Cerebellar nuclear complex (tissue), 1 donor: Measurements from ENCODE around the gene HJURP.
"Not testable (repeated sequence)": the region's sequence is repeated elsewhere in the genome, so short reads cannot be mapped to it uniquely, and the experiment has no call there.

Experiments used
- DNase-seq, 2 experiments: peaks; one replicate each; lab custom pipeline; 2025; lab: John Stamatoyannopoulos, UW

Gene HJURP

GRCh38 chr2:233854241-233854981, at the start of gene HJURP:
TSS of gene HJURP (minus strand) at chr2:233854535. CDS start at chr2:233854500, 35 bp downstream.
- peak; percentile 50 to 70 for DNase-seq

GRCh38 chr2:233901884-233902283, 47.5 kb upstream of the HJURP start:
- DNase-seq = no peak

GRCh38 chr2:233901367-233901766, 47.0 kb upstream of the HJURP start:
- no peak for DNase-seq

DNA sequence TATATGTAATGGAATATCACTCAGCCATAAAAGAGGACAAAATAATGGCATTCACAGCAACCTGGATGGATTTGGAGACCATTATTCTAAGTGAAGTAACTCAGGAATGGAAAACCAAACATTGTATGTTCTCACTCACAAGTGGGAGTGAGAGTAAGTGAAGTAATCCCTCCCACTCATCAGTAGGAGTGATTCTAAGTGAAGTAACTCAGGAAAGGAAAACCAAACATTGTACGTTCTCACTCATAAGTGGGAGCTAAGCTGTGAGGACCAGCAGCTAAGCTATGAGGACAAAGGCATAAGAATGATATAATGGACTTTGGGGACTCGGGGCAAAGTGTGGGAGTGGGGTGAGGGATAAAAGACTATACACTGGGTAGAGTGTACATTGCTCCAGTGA, 41.9 kb upstream of the HJURP start:
- DNase-seq = not testable (repeated sequence)

DNA sequence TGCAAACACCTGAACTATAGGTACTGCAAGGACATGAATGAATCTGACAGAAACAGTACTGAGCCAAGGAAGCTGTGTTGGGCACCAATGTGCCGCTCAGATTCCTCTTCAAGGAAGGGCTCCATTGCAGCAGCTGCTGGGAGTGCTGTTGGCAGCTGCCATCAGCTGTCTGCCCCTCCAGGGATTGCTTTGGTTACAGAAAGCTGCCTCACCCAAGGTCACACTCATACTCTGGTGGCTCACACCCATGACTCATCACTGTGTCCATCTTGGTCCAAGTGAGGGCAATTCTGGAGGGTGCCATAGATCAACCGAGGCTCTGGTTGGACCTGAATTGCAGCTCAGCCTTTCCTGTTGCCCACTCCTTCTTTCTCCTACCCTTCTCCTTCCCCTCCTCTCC, 38.5 kb upstream of the HJURP start:
- DNase-seq = no peak

DNA sequence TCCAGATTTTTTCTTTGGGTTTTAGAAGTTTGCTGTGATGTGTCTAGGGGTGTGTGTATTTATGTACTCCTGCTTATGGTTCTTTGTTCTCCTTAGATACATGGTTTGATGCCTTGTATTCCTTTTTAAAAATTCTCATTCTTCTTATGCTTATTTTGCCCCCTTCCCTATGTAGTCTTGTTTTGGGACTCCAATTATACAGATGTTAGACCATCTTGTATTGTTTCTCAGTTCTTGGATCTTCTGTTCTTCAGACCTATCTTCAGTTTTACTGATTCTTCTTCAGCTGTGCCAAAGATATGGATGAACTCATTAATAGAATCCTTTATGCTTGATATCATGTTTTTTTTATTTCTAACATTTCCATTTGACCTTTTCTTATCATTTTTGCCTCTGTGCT, 28.0 kb upstream of the HJURP start:
- DNase-seq = no peak

DNA sequence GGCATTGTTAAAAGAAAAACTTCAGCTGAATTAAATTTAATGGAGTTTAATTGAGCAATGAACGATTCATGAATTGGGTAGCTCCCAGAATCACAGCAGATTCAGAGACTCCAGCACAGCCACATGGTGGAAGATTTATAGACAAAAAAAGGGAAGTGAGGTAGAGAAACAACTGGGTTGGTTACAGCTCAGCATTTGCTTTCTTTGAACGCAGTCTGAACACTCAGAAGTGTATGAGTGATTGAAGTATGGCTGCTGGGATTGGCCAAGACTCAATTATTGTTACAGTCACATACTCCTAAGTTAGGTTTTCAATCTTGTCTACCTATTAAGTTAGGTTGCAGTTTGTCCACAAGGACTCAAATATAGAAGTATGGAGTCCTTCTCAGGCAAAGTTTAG, 17.8 kb upstream of the HJURP start:
- DNase-seq = not testable (repeated sequence)

GRCh38 chr2:233871432-233871831, 17.1 kb upstream of the HJURP start:
- DNase-seq = no peak

DNA sequence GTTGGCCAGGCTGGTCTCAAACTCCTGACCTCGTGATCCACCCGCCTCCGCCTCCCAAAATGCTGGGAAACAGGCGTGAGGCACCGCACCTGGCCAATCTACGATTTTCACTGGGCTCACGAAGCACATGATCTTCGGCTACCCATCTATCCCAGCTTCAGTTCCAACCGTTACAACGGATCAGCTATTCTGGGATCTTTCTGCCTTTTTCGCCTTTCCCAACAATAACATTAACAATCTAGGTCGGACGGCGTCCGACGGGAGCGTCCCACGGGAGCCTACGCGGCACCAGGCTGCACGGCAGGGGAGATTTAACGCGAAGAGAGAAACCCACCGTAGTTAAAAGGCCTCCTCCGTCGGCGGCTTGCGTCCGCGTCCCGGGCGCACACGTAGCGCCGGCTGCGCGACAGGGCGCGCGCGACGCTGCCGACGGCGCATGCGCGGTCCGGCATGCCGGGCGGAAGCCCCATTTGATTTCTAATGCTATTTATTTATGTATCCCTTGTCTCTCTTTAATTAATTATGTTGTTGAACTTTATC, 13.7 kb upstream of the HJURP start, which contains the start of gene MSL3B:
TSS of gene MSL3B (minus strand) at position 394 of the 540 bp plus-strand sequence.
- no peak for DNase-seq

- no peak for DNase-seq
Observed at GRCh38 chr2:233866479-233866878, 12.1 kb upstream of the HJURP start.

GRCh38 chr2:233865838-233866237, 11.5 kb upstream of the HJURP start:
- DNase-seq = no peak

DNA sequence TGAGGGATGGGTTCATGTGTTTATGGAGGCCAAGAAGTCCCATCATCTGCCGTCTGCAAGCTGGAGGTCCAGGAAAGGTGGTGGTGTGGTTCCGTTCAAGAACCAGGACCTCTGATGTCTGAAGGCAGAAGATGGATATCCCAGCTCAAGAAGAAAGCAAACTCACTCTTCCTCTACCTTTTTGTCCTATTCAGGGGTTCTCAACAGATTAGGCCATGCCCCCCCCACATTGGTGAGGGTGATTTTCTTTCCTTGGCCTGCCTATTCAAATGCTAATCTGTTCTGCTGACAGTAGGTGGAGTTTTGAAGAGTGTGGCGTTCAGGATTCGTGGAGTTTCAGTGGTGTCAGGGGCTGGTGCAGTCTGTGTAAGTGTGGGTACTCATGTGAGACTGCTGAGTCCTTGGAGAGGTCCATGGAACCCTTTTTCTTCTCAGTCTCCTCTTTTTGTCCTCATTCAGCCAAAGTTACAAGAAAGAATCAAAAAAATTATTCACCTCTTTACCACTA, 8.0 kb upstream of the HJURP start:
- DNase-seq = no peak

DNA sequence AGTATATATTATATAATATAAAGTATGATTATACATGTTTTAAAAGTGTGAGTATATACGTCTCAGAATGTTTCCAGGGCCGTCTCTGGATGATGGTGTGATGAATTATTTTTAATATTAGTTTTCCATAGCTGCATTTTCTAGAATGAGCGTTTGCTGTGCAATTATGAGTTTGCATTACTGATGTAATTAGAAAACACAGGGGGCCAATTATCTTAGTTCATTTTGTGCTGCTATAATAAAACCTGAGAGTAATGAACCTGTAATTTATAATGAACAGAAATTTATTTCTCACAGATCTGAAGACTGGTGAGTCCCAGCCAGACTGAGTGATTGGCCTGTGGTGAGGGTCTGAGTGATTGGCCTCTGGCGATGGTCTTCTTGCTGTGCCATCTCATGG, 4.0 kb upstream of the HJURP start:
- no peak for DNase-seq

GRCh38 chr2:233857511-233858141, 3.3 kb upstream of the HJURP start:
- DNase-seq = no peak

DNA sequence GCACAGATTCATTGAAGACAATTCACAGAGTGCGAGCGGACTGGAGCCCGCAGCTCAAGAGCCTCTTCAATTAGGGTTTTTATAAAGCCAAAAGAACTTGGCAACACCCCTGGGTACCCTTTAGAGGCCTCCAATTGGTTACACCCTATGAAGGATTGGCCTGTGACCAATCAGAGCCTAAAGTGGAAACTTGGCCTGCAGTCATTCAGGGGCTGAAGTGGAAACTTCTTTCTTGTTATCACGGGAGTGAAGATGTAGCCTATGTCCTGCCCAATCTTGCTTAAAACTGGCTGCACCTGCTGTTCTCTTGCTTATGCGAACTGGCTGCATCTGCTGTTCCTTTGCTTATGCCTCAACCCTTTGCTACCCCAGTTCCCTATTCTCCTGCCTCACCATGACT, 1.8 kb upstream of the HJURP start:
- DNase-seq = no peak

- DNase-seq = no peak
Observed at GRCh38 chr2:233855345-233855744, 1.0 kb upstream of the HJURP start.

- DNase-seq = no peak
Observed at GRCh38 chr2:233853883-233854240, 473 bp downstream of the HJURP start.

DNA sequence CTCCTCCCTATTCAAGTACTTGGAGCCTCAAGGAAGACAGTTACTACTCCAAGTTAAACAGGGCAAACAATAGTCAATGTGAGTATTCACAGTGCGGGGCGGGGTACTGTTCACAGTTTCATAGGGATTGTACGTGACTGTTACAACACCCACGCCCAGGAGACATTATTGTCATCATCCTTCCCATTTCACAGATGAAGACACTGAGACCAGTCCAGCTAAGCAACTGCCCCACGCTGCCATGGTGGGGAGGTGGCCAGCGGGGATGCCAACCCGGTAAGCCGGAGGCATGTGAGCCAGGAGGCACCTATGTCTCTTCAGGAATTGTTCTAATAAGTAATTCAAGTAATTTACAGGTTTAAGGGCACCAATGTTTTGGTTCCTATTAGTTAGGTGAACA, 982 bp downstream of the HJURP start:
- no peak for DNase-seq

DNA sequence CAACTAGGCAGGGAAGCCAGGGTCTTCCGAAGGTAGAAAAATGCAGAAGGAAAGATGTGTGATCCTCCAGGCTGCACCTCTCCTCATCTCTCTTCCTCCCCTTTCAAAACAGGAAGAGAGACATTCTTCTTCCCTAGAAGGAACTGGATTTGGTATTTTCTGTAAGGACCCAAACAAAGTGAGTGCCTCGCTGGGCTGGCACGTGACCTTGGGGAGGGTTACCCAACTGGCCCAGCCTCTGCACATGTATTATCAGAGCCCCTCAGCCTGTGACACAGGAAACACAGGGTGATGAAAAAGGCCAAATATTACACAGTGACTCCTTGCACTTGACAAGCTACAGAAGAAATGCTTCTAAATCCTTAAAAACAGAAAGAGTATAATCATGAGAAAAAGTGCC, 2.3 kb downstream of the HJURP start:
- DNase-seq = no peak

DNA sequence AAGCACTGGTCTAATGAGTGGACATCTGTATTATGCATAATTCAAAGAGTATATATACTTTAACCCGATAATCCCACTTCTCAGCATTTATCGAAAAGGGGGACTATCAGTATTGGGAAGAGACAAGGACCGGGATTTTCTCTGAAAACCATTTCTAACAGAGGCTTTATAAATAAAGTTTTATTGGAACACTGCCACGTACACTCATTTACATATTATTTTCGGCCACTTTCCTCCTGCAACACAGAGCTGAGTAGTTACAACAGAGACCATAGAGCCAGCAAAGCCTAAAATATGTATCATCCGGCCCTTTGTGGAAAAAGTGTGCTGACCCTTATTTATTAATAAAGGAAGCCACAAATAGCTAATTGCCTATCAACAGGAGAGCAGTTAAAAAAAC, 3.2 kb downstream of the HJURP start:
- no peak for DNase-seq

DNA sequence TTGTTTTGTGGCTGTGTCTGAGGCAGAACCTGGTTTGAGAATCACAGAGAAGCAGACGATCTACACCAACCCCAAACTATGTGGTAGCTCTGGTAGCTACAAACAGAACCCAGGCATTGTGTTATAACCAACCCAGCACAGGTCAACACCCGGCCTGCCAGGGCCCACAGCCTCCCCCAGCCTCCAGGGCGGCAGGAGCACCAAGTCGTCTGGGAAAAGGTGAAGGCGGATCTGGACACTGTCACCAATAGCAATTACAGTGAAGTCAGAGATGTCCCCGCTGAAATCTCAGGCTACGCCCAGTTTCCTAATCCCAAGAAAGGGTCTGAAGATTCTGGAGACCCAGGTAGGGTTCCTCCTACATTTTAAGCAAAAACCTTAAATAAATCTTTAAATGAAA, 3.6 kb downstream of the HJURP start:
- no peak for DNase-seq

- DNase-seq = no peak
Observed at GRCh38 chr2:233849607-233850271, 4.6 kb downstream of the HJURP start.

GRCh38 chr2:233848276-233848675, 6.1 kb downstream of the HJURP start:
- DNase-seq = no peak
